Keratinocyte (primary cell): ENCODE measurements around the gene ARL4C.

Experiments used
- CTCF ChIP-seq, 3 experiments: IDR thresholded peaks in 1 of 3; conservative IDR thresholded peaks in 1 of 3; optimal IDR thresholded peaks in 1 of 3; 2 replicates in 2 of 3; 3 replicates in 1 of 3; pipeline versions ENCODE3 to v1.5.1; 2011; ENCODE audit warnings: low read length in 3 of 3, mild to moderate bottlenecking in 3 of 3, moderate library complexity in 2 of 3, control low read depth in 1 of 3, inconsistent platforms in 1 of 3; ENCODE audit not compliant: insufficient read depth in 2 of 3; ENCODE audit errors: extremely low read depth in 1 of 3
- EZH2 ChIP-seq: IDR thresholded peaks from one replicate; pipeline ENCODE4 v1.6.1; 2012; ENCODE audit warnings: inconsistent platforms, mild to moderate bottlenecking, low read length, moderate library complexity

DNA sequence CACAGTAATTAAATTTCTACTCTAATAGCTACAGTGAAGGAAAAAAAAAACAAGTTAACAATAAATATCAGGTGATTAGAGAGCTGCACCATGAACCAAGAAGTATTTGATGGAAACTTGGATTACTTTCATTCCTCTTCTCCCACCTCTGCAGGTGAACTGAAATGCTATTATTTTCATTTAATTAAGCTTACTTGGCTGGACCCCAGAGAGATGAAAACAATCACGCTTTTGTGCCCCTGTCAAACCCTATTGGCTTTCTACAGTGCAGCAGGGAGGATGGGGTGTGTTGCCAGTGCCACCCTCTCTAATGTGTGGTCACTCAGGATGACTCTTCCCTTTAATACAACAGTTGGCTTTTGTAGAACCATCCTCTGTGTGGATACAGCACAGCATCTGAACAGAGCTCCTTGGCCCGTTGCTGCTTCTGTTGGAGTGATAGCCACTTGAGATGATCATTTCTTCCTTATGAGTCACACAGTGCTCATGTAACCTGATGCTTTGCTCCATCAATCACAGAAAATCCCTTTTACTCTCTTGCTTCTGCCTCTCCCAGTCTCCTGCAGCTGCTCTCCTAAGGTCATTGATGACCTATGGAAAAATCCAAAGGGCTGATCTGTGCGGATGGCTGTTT lies 5.5 kb upstream of the ARL4C start:
- TF ChIP-seq CTCF (optimal IDR thresholded peaks at IDR 0.05 in 1 of 3, IDR thresholded peaks at IDR 0.05 in 1 of 3, conservative IDR thresholded peaks at IDR 0.05 in 1 of 3; ENCODE audit: extremely low read depth in 1 of 3, insufficient read depth in 2 of 3, low read length in 3 of 3) (no peak), EZH2 (no peak)
